ENCODE results near the gene SPACA9. TPM values are rescaled to one million over a fixed set of nuclear protein-coding genes. Genes with fewer than 3 reads are reported as not detected.

The SPACA9 gene
- total and polyA plus RNA-seq, 10 of the 15 experiments (the other 5 are each of a cell fraction or from before 2014, with no cell fraction given): 0.68 to 2.9 (median 1.0) TPM

DNA sequence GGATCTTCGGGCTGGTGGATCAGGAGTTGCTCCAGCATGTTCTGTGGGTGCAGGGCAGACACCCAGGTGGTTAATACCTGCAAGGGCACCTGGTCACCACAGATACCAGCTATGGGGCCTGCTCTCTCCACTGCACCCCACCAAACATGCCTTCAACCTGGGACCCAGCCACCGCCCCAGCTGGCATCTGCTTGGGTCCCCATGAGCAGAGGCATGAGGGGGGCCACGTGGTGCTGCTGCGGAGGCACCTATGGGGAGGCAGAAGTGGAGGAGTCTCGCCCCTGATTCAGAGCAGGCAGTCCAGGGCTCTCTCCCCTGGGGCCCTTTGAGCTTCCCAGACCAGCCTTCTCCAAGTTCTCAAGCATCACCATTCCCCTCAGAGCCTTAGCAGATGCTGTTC is 3.5 kb upstream of the SPACA9 start:
- ChIA-PET RAD21 (ENCODE audit: unreplicated experiment) (no interaction called here), POLR2A (no interaction called here), CTCF (interaction anchor here (0.9 kb wide), 1 partner anchor 28 kb away, joined by 3 read pairs; no protein-coding TSS in a partner anchor), SMC1A (ENCODE audit: uncharacterized antibody, unreplicated experiment) (interaction anchor here (1.2 kb wide), 1 partner anchor 27 kb away, joined by 5 read pairs; no protein-coding TSS in a partner anchor)
- Histone ChIP-seq H3K9me3 (replicated peaks; ENCODE audit: control insufficient read depth, insufficient read depth, low read length) (no peaks in the 10 kb centered on the region), H3K27ac (ENCODE audit: control insufficient read depth, insufficient read depth) (no peak overlapping the region), H3K27me3 (replicated peaks in 1 of 2; ENCODE audit: control insufficient read depth in 2 of 2, insufficient read depth in 2 of 2, low read length in 1 of 2) (peaks cover 0 to 4% of the 10 kb centered on the region in 2 experiments; a peak in 1 of 4 replicates), H3K79me2 (ENCODE audit: control insufficient read depth, insufficient read depth, low read length) (no peaks in the 10 kb centered on the region), H3K4me3 (no peak overlapping the region), H3K36me3 (ENCODE audit: control insufficient read depth in 2 of 2, insufficient read depth in 2 of 2, low read length in 1 of 2) (no peaks in the 10 kb centered on the region), H3K4me1 (ENCODE audit: control insufficient read depth, insufficient read depth, low read length) (no peaks in the 10 kb centered on the region), H3K4me2 (ENCODE audit: control insufficient read depth, insufficient read depth) (no peak overlapping the region), H3K9ac (ENCODE audit: control insufficient read depth, insufficient read depth, low read length) (no peak overlapping the region), H2AFZ (ENCODE audit: control insufficient read depth, low read depth, low read length) (no peak overlapping the region), H4K20me1 (ENCODE audit: control insufficient read depth, insufficient read depth) (no peaks in the 10 kb centered on the region)
- DNase-seq (ENCODE audit: low read depth, low spot score) (no peak), FAIRE-seq (no peak), ATAC-seq (no peak)
- intact Hi-C loops (cut with micrococcal nuclease; ENCODE audit: unreplicated experiment): no loop called here
- no TSS peak for BruUV-seq (replicated peaks)
- TF ChIP-seq TAF1 (IDR thresholded peaks at IDR 0.05; ENCODE audit: borderline replicate concordance, low read depth, low read length) (no peak), TCF3 (IDR thresholded peaks at IDR 0.05; ENCODE audit: borderline replicate concordance, insufficient read depth, low read depth, low read length) (no peak), TBL1XR1 (IDR thresholded peaks at IDR 0.05; ENCODE audit: low read depth, low read length) (no peak)
- WGBS (ENCODE audit: insufficient coverage, insufficient replicate concordance, low lambda C conversion rate, missing lambda C conversion rate): 36% methylated on average over 5 of the region's 5 CpGs
- in situ Hi-C loops (cut with MboI): no loop called here

DNA sequence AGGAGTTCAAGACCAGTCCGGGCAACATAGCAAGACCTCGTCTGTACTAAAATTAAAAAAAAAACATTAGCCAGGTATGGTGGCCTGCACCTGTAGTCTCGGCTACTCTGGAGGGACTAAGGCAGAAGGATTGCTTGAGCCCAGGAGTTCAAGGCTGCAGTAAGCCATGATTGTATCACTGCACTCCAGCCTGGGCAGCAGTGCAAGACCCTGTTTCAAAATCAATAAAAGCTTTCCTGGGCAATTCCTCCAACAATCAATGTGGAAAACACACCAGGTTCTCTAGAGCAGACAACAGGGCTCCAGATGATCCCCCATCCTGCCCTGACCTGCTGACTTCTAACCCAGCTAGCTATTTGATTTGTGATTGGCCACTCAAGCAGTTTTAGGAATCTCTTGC is 1.8 kb upstream of the SPACA9 start:
- Histone ChIP-seq H3K4me3 (no peak overlapping the region), H3K27ac (ENCODE audit: control insufficient read depth, insufficient read depth) (no peak overlapping the region), H3K36me3 (ENCODE audit: control insufficient read depth in 2 of 2, insufficient read depth in 2 of 2, low read length in 1 of 2) (no peaks in the 10 kb centered on the region), H3K4me2 (ENCODE audit: control insufficient read depth, insufficient read depth) (no peak overlapping the region), H3K79me2 (ENCODE audit: control insufficient read depth, insufficient read depth, low read length) (no peaks in the 10 kb centered on the region), H3K27me3 (replicated peaks in 1 of 2; ENCODE audit: control insufficient read depth in 2 of 2, insufficient read depth in 2 of 2, low read length in 1 of 2) (0 out of 4 replicates have a peak, but pooled peaks cover 0 to 4% of the 10 kb centered on the region in 2 experiments), H3K9me3 (replicated peaks; ENCODE audit: control insufficient read depth, insufficient read depth, low read length) (no peaks in the 10 kb centered on the region), H3K4me1 (ENCODE audit: control insufficient read depth, insufficient read depth, low read length) (no peaks in the 10 kb centered on the region), H3K9ac (ENCODE audit: control insufficient read depth, insufficient read depth, low read length) (no peak overlapping the region), H2AFZ (ENCODE audit: control insufficient read depth, low read depth, low read length) (no peak overlapping the region), H4K20me1 (ENCODE audit: control insufficient read depth, insufficient read depth) (no peaks in the 10 kb centered on the region)
- RAD21 ChIA-PET (ENCODE audit: unreplicated experiment): no interaction called here
- POLR2A ChIA-PET: no interaction called here
- in situ Hi-C loops (cut with MboI) (no loop called here), intact Hi-C loops (cut with micrococcal nuclease; ENCODE audit: unreplicated experiment) (no loop called here)
- WGBS (ENCODE audit: insufficient coverage, insufficient replicate concordance, low lambda C conversion rate, missing lambda C conversion rate): 56% methylated on average over 3 of the region's 3 CpGs
- ATAC-seq: no peak
- SMC1A ChIA-PET (ENCODE audit: uncharacterized antibody, unreplicated experiment): no interaction called here
- FAIRE-seq: no peak
- DNase-seq (ENCODE audit: low read depth, low spot score): no peak
- BruUV-seq (replicated peaks): no TSS peak
- CTCF ChIA-PET: interaction anchor here (6.1 kb wide), 1 partner anchor 25 kb away, joined by 32 read pairs; no protein-coding TSS in a partner anchor
- TF ChIP-seq FOXK2 (IDR thresholded peaks at IDR 0.05): no peak
- no peak for TF ChIP-seq EP300 (IDR thresholded peaks at IDR 0.05; ENCODE audit: borderline replicate concordance in 1 of 2, control insufficient read depth in 1 of 2, low read depth in 2 of 2, low read length in 2 of 2)
- TF ChIP-seq, protein P1, sequence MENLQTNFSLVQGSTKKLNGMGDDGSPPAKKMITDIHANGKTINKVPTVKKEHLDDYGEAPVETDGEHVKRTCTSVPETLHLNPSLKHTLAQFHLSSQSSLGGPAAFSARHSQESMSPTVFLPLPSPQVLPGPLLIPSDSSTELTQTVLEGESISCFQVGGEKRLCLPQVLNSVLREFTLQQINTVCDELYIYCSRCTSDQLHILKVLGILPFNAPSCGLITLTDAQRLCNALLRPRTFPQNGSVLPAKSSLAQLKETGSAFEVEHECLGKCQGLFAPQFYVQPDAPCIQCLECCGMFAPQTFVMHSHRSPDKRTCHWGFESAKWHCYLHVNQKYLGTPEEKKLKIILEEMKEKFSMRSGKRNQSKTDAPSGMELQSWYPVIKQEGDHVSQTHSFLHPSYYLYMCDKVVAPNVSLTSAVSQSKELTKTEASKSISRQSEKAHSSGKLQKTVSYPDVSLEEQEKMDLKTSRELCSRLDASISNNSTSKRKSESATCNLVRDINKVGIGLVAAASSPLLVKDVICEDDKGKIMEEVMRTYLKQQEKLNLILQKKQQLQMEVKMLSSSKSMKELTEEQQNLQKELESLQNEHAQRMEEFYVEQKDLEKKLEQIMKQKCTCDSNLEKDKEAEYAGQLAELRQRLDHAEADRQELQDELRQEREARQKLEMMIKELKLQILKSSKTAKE (IDR thresholded peaks at IDR 0.05; ENCODE audit: low read depth, poor library complexity, severe bottlenecking): no peak
- TF ChIP-seq IRF4 (IDR thresholded peaks at IDR 0.05; ENCODE audit: low read depth, low read length): no peak
- no peak for TF ChIP-seq EZH2 (IDR thresholded peaks at IDR 0.05; ENCODE audit: borderline replicate concordance, control insufficient read depth, low read depth, low read length)
- TF ChIP-seq, protein P2, sequence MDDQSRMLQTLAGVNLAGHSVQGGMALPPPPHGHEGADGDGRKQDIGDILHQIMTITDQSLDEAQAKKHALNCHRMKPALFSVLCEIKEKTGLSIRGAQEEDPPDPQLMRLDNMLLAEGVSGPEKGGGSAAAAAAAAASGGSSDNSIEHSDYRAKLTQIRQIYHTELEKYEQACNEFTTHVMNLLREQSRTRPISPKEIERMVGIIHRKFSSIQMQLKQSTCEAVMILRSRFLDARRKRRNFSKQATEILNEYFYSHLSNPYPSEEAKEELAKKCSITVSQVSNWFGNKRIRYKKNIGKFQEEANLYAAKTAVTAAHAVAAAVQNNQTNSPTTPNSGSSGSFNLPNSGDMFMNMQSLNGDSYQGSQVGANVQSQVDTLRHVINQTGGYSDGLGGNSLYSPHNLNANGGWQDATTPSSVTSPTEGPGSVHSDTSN (IDR thresholded peaks at IDR 0.05; ENCODE audit: insufficient replicate concordance, low read depth, low read length): no peak

All from GM12878 (cell line).